ENCODE measurements around the gene ANKRD28.

Gene ANKRD28

DNA sequence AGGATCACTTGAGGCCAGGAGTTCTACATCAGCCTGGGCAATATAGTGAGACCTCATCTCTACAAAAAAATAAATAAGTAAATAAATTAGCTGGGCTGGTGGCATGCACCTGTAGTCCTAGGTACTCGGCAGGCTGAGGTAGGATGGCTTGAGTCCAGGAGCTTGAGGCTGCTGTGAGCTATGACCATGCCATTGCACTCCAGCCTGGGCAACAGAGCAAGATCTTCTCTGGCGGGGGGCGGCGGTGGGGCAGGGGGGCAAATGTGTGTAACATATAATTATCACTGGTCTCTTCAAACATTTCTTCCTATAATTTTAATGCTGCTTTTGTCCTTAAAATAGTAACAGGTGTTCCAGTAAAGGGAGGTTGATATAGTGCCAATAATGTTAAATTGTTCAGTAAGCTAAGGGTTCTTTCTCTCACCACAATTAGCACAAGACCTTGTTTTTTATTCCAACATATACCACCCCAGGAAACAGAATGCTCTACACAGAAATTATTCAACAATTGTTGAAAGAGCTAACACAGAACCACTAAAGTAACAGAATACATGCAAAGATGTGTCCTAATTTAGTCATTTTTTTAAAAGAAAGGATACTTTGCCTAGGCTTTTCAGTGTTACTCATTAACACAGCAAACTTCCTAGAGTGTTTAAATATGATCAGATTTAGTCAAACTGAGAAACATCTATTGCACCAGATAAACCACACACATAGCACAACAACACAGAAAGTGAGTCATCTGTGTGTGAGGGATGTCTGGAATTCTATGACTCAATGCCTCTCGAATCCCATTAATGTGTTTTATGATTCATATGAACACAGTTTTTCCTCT is 29.1 kb downstream of the ANKRD28 start:
- Histone ChIP-seq H3K4me3 (no peak overlapping the region), H3K4me1 (peaks cover 0 to 19% (median 11%) of the 10 kb centered on the region in 4 donors), H3K27me3 (no peaks in the 10 kb centered on the region), H3K27ac (peak overlapping the region; percentile 52 to 60), H3K36me3 (peaks cover 0 to 14% (median 5%) of the 10 kb centered on the region in 3 donors), H3K9me3 (no peaks in the 10 kb centered on the region)
- TF ChIP-seq, protein P1, sequence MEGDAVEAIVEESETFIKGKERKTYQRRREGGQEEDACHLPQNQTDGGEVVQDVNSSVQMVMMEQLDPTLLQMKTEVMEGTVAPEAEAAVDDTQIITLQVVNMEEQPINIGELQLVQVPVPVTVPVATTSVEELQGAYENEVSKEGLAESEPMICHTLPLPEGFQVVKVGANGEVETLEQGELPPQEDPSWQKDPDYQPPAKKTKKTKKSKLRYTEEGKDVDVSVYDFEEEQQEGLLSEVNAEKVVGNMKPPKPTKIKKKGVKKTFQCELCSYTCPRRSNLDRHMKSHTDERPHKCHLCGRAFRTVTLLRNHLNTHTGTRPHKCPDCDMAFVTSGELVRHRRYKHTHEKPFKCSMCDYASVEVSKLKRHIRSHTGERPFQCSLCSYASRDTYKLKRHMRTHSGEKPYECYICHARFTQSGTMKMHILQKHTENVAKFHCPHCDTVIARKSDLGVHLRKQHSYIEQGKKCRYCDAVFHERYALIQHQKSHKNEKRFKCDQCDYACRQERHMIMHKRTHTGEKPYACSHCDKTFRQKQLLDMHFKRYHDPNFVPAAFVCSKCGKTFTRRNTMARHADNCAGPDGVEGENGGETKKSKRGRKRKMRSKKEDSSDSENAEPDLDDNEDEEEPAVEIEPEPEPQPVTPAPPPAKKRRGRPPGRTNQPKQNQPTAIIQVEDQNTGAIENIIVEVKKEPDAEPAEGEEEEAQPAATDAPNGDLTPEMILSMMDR (IDR thresholded peaks at IDR 0.05) = no peak
- DNase-seq = no peak
- intact Hi-C loops (cut with DNase I; ENCODE audit: low total_unique reads) = no loop called here

DNA sequence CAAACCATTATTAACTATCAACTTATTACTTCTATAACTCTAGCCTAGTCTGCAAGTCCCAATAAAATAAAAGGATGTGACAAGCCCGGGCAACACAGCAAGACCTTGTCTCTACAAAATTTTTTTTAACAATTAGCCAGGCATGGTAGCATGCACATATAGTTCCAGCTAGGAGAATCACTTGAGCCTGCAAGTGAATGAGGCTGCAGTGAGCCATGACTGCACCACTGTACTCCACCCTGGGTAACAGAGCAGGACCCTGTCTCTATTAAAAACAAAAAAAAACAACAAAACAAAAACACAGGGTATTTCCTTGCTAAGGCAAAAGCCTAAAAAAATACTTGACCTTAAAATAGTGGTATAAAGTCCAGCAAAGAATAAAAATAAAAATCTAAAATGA is 31.4 kb downstream of the ANKRD28 start:
- no peaks in the 10 kb centered on the region for H3K27me3 ChIP-seq
- H3K9me3 ChIP-seq = no peaks in the 10 kb centered on the region
- H3K4me3 ChIP-seq = no peak overlapping the region
- TF ChIP-seq, protein P1 (IDR thresholded peaks at IDR 0.05) = no peak
- peaks cover 0 to 19% (median 11%) of the 10 kb centered on the region in 4 donors for H3K4me1 ChIP-seq
- intact Hi-C loops (cut with DNase I; ENCODE audit: low total_unique reads) = no loop called here
- peaks cover 0 to 18% (median 5%) of the 10 kb centered on the region in 3 donors for H3K36me3 ChIP-seq
- DNase-seq = no peak
- H3K27ac ChIP-seq = no peak overlapping the region

DNA sequence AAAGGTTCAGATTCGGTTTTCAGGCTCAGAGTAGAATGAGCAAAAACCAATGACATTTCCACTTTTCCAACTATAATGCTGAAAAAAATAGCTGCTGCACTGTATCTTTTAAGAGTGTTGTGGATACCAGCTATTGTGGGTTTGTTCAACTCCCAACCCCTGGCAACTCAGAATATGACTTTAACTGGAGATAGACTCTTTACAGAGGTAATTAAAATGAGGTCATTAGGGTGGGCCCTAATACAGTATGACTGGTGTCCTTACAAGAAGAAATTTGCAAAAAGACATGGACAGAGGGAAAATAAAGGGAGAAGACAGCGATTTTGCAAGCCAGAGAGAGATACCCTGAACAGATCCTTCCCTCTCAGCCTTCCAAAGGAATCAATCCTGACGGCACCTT is 39.5 kb downstream of the ANKRD28 start:
- no peaks in the 10 kb centered on the region for H3K9me3 ChIP-seq
- no peak for DNase-seq
- H3K4me3 ChIP-seq = no peak overlapping the region
- peaks cover 0 to 48% (median 17%) of the 10 kb centered on the region in 4 donors for H3K4me1 ChIP-seq
- TF ChIP-seq, protein P1 (IDR thresholded peaks at IDR 0.05) = no peak
- intact Hi-C loops (cut with DNase I; ENCODE audit: low total_unique reads) = no loop called here
- peak overlapping the region; percentile 12 to 36 for H3K27ac ChIP-seq
- peaks cover 0 to under 1% (median 0%) of the 10 kb centered on the region in 3 donors for H3K36me3 ChIP-seq
- no peaks in the 10 kb centered on the region for H3K27me3 ChIP-seq

DNA sequence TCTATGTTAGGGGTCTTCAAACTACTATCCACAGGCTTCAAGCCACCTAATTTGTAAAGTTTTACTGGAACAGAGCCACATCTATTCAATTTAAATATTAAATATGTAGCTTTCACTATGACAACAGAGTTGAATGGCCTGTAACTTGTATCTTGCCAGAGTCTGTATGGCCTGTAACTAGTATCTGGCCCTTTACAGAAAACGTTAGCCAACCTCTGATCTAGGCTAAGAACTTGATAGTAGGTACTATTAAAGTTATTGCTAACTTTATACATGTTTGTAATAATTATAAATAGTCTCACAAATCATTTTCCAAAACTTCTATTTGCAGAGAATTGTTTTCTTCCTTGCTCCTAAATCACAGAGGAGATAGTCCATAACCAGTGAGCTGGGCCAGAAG is 40.0 kb downstream of the ANKRD28 start:
- H3K4me1 ChIP-seq = peaks cover 0 to 53% (median 18%) of the 10 kb centered on the region in 4 donors
- DNase-seq = no peak
- H3K36me3 ChIP-seq = no peaks in the 10 kb centered on the region
- H3K9me3 ChIP-seq = no peaks in the 10 kb centered on the region
- H3K27me3 ChIP-seq = no peaks in the 10 kb centered on the region
- H3K4me3 ChIP-seq = no peak overlapping the region
- peak overlapping the region; percentile 12 to 36 for H3K27ac ChIP-seq
- intact Hi-C loops (cut with DNase I; ENCODE audit: low total_unique reads) = no loop called here
- TF ChIP-seq, protein P1 (IDR thresholded peaks at IDR 0.05) = no peak

DNA sequence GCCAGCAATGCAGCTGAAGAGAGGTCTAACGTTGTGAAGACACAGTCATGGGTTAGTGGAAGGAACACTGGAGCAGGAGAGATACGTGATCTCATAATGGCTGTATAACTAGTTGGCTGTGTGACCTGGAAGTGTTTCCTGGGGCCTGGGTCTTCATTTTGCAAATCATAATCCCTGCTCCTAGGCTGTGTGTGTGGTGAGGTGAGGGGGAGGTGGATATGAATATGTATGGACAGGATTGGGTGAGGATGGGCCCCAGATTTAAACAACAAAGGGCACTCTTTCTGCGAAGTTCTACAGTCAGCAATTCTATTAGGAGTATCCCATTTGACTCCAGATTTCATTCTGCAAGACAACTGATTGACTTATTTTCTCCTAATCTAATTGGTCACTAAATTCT is 41.3 kb downstream of the ANKRD28 start:
- no peaks in the 10 kb centered on the region for H3K27me3 ChIP-seq
- H3K9me3 ChIP-seq = no peaks in the 10 kb centered on the region
- H3K4me1 ChIP-seq = peaks cover 0 to 58% (median 20%) of the 10 kb centered on the region in 4 donors
- TF ChIP-seq, protein P1 (IDR thresholded peaks at IDR 0.05) = no peak
- no peak overlapping the region for H3K27ac ChIP-seq
- no peaks in the 10 kb centered on the region for H3K36me3 ChIP-seq
- no peak for DNase-seq
- H3K4me3 ChIP-seq = no peak overlapping the region
- intact Hi-C loops (cut with DNase I; ENCODE audit: low total_unique reads) = no loop called here

Data from tibial artery (tissue), 4 donors.